SK-MEL-5 (cell line): Measurements from ENCODE around the gene KATNAL2. TPM values are rescaled to one million over a fixed set of nuclear protein-coding genes. Genes with fewer than 3 reads are reported as not detected.
"Not testable (repeated sequence)": the region's sequence is repeated elsewhere in the genome, so short reads cannot be mapped to it uniquely, and the experiment has no call there.

Source experiments
- DNase-seq: peaks from one replicate; pipeline ENCODE4 v3.0.0-alpha.2; 2016; ENCODE audit warnings: low read depth, low spot score
- in situ Hi-C: cut with HindIII; loops from 2 replicates; pipeline ENCODE4 v1.10.0; 2016; ENCODE audit warnings: low sequenced_read_pairs, high pct_unique_total_duplicates, low pct_unique_long_range_greater_than_20kb
- total RNA-seq: library from RNA; depleted of rRNA; stranded (reverse); fragments of >200 nt; shearing (Covaris generic); gene quantifications from 2 replicates; pipeline ENCODE4 v1.2.3, GENCODE V29; 2014

Gene KATNAL2
- total RNA-seq, 1 experiment from 2014 or later = 10.0 TPM

DNA sequence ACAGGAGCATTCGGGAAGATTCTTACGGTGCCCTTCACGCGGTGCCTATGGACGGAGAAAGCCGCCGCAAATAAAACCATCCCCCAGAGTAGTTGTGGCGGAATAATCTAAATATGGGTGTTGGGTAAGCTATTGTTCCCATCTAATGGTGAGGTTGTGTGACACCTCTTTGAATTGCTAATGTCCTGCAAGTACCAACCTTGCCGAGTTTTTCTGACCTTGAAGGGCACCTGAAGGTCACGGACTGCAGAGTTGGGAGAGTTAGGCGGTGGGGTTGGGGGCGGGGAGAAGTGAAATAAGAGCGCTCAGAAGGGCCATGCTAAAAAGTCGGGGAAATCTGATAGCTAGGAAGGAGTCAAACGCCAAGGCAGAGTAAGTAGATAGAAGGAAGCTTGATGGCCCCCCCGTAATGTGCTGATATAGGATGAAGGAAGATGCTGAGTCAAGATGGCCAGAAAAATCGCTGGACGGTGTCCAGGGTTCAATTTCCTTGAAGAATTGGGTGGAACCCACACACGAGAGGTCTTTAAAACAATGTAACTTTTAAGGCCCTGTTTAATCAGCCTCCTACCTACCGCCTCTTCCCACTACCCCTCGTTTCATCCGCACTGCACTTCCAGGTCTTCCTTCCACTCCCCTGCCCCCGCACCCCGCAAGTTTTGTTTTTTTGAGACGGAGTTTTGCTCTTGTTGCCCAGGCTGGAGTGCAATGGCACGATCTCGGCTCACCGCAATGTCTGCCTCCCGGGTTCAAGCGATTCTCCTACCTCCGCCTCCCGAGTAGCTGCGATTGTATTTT lies 600 bp downstream of the KATNAL2 start:
- peak; percentile 48 for DNase-seq
- in situ Hi-C loops = no loop called here

DNA sequence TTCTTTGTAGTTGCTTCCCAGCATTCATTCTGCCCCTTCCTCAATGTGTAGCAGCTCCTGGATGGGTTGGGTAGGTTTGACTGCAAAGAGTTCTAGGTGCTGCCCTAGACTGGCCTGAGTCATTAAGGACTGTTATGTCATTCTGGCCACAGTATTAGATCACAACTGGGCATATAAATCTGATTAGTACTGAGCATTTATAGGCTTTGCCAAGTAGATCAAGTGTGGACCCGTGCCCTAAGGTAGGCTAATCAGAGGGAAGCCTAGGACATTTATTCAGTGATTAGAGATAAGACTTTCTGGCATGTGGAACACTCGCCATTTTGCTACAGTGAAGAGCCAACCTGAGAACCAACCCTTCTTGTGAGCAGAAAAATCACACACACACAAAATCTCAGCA lies 2.7 kb downstream of the KATNAL2 start:
- in situ Hi-C loops = no loop called here
- no peak for DNase-seq

DNA sequence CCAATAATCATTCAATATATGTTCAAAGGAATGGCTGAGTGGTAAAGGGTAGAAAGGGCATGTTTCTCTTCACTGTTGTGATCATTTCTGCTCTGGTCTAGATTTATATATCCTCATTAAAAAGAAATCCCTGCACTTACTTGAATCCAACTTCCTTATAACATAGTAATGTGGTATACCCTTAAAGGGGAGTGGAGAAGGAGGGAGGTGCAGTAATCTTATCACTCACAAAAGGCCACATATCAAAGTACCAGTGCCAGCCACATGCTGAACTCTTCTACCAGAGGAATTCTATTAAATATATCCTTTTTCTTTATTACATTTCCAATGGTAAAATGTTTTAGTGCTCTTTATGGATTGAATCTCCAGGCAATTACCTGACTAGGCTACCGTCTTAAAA lies 3.3 kb downstream of the KATNAL2 start:
- in situ Hi-C loops = no loop called here
- DNase-seq = no peak

DNA sequence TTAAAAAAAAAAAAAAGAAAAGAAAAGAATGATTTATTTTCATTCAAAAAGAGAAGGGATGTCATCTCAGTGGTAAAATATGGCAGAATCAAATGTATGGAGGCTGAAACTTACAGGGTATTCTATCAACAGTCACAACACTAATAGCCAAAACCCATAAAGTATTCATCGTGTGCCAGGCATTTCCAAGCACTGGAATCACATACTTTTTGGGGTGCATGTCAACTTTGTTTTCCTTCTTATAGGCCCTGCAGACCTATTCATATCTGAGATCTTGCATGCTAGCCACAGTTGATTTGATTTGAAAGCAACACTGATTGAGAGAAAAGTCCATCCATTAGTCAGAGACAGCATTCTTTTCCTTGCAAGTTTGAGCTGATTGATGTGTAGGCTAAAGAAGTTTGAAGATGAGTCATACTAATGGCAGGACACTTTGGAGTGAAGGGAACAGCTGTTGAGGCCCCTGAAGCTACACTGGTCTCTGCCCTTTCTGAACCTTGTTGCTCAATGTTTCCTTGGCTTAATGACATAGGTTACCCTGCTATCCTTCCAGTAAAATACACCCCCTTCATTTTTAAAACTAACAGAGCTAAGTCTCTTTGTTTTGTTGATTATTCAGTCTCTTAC lies 22.0 kb downstream of the KATNAL2 start:
- DNase-seq = peak; percentile 41
- in situ Hi-C loops = no loop called here

DNA sequence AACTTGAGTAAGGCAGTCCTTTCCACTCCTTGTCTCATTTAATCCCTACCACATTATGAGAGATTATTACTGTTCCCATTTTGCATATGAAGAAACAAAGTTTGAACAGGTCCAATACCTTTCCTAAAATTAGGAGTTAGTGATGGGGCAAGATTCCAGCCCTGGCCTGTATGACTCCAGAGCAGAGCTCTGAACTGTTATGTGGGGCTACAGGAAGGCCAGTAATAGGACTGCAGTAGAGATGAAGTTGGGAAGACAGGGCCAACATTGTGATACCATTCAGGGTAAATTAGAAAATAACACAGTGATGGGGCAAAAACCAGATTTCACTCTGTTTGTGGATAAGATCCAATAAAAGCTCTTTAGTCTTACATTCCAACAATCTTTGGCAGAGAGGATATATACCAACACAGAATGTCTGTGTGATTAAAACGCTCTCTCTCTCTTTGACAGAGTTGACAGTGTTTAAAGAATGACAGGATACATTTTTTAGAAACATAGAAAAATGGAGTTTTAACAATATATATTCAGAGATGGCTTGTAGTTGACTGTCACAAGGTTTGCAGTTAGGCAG lies 22.7 kb downstream of the KATNAL2 start:
- in situ Hi-C loops = no loop called here
- DNase-seq = no peak

DNA sequence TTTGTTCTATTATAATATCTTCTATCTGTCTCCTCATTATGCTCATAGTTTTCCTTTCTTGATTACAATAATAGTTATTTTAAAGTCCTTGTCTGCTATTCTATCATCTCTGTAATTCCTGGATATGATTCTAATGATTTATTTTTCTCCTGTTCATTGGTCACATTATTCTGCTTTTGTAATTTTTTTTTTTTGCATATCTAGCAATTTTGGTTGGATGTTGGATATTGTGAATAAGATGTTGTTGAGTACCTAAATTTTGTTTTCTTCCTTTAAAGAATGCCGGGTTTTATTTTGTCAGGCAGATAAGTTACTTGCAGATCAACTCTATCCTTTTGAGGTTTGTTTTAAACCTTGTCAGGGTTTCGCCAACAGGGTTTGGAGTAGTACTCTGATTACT lies 25.2 kb downstream of the KATNAL2 start:
- in situ Hi-C loops = no loop called here
- DNase-seq = no peak

DNA sequence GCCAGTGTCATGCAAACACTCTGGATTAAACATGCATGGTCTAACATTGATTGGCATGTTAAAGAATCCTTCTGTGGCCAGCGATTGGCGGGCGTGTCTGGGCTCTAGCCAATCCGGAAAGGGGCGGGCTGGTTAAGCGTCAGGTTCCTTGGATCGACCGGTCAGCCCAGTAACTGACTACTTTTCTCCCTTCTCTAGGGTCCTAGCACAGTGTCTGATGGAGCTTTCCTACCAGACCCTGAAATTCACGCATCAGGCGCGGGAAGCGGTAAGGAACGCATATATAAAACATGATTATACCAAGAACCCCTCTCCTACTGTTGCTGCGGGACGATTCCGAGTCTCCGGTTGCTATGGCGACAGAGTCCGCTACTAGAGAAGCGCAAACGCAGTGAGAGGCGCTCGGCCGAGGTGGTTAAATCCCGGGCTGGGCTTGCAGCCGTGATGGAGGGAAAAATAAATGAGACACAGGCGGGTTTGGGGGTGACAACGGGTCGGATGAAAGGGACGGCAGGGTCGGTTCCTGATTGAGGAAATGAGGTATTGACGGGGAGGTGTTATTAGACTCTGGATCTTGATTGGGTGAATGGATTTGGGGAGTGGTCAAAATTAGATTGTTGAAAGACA lies 29.4 kb downstream of the KATNAL2 start:
- no peak for DNase-seq
- in situ Hi-C loops = no loop called here

DNA sequence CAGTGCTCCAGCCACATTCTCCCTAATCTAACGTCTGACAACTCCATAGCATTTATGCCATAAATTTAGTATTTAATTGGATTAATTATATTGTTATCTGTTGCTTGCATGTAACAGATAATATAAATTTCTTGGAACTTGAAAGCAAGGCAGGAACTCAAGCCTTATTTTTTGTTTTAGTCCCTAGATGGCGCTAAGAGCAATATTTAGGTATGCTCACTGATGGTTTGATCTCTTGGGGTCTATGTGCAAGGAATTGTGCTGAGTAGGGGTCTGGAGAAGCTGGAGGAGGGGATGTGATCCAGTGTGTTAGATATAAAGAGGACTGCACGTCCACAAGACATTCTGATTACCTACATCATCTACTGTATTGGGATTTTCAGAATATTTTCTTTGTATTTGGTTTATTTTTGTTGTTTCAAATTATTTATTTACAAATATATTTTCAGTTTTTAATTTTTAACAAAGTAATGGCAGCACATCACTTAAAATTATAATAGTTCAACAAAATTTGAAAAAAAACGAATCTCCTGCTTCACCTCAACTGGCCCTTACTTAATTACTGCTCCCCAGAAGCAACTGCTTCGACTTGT lies 32.8 kb downstream of the KATNAL2 start:
- in situ Hi-C loops = no loop called here
- peak; percentile 49 for DNase-seq

DNA sequence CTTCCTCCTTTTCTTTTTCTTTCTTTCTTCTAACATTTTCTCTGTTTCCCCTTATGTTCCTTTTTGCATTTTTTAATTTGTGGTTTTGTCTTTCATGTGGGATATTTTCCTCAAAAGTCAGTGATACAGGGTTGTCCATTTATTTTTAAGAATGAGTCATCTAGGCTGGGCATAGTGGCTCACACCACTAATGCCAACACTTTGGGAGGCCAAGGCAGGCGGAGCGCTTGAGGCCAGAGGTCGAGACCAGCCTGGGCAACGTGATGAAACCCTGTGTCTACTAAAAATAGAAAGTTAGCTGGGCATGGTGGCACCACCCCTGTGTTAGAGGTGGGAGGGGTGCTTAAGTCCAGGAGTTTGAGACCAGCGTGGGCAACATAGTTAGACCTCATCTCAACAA lies 35.8 kb downstream of the KATNAL2 start:
- DNase-seq = no peak
- in situ Hi-C loops = no loop called here

DNA sequence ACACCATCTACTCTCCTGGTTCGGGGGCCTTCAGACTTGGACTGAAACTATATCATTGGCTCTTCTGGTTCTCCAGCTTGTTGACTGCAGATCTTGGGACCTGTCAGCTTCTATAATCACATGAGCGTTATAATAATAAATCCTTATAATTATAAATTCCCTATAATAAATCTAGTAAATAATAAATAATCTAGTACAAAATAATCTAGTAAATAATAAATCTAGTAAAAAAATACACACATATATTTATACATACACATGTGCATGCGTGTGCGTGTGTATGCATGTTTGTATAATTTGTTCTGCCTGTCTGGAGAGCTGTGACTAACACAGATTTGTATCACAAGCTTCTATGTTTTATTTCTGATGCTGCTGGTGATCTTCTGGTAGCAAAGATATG lies 40.8 kb downstream of the KATNAL2 start:
- no peak for DNase-seq
- in situ Hi-C loops = no loop called here

DNA sequence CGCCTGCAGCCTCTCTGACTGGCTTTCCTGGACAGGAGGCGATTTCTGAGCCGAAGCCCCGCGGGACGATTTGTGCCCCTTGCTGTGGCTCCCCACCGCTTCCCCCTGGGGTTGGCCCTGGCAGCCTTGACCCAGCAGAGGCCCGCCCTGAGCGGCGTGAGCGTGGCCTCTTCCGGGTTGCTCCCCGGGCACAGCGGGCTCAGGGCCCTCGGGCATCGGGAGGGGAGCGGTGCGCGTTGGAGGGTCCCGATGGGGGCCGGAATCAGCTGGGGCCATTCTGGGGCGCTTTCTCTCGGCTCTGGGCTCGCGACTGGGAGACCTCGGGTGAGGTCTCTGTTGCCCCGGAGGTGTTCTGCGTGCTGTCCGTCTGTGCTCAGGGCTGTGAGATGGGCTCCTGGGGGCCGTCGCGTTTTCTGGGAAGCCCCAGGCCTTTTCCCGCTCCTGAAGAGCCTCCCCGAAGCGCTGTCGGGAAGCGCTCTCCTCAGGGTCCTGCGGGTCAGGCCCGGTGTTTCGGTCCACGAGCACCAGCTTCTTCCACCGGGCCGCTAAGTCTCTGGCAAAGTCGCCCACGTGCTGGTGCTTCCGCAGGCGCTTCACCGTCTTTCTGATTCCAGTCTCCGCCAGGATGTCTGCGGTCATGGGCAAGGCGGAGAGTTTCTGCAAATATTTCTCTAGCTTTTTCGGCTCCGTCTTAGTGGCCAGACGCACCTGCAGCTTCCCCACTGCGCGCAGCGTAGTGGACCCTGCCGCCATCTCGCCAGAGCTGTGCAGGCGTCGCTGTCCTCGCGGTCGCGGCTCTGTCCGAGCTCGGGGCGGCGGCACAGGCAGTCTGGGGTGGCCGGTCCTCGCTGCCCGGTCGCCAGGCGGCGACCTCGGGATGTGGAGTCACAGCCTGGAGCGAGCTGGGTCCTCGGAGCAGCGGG lies 46.5 kb downstream of the KATNAL2 start:
- in situ Hi-C loops = not testable (repeated sequence)

DNA sequence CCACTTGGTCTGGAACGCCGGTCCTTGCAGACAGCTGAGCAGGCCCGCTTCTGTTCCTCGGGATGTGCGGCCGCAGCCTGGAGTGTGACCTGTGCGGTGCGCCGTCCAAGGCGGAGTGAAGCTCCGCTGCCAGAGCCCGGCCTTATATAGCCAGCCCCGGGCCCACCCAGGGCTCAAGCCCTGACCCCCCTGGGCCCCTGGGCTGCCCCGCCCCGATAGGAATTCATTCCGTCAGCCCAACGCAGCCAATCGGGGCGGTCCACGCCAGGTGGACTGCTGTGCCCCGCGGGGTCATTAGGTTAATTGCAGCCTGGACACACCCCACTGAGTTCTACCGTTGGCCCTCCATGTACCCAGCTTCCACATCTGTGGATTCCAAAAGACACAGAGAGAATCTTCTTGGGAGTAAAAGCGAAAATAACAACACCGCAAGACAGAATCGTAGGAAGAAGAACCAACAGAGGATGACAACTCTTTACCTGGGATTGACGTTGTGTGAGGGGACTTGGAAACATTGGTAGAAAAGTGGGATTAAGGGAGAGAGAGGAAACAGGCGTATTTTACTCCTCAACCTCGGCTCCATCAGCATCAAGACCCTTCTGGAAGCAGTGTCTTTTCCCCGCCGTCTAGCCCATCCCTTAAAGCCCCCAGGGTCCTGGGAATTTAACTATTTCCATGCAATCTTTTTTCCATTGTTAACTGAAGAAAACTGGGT lies 47.3 kb downstream of the KATNAL2 start:
- in situ Hi-C loops = not testable (repeated sequence)
- DNase-seq = peak; percentile 21

More for the DNA sequence above, 46.5 kb downstream of the KATNAL2 start:
- not testable (repeated sequence) for DNase-seq

DNA sequence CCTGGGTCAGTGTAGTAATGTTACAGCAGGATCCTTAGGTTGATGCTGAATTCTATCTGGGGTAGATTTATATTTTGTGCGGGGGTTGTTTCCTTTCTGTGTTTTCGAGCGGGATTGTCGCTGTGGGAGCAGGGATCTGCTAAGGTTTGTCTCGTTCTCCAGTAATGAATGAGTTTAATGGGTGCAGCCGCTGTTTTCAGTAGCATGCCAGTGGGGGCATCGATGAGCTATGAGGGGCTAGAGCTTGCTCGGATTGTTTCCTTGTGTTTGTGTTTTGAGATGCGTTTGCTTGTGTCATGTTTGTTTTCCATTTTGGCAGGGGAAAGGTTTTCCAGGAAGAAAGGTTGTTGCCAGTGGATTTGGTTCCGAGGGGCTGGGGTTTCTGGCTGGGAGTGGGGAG lies 48.9 kb downstream of the KATNAL2 start:
- in situ Hi-C loops, DNase-seq: not testable (repeated sequence)

DNA sequence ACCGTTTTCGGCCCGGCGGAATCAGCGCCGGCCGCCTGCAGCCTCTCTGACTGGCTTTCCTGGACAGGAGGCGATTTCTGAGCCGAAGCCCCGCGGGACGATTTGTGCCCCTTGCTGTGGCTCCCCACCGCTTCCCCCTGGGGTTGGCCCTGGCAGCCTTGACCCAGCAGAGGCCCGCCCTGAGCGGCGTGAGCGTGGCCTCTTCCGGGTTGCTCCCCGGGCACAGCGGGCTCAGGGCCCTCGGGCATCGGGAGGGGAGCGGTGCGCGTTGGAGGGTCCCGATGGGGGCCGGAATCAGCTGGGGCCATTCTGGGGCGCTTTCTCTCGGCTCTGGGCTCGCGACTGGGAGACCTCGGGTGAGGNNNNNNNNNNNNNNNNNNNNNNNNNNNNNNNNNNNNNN lies 52.1 kb downstream of the KATNAL2 start:
- in situ Hi-C loops = not testable (repeated sequence)

DNA sequence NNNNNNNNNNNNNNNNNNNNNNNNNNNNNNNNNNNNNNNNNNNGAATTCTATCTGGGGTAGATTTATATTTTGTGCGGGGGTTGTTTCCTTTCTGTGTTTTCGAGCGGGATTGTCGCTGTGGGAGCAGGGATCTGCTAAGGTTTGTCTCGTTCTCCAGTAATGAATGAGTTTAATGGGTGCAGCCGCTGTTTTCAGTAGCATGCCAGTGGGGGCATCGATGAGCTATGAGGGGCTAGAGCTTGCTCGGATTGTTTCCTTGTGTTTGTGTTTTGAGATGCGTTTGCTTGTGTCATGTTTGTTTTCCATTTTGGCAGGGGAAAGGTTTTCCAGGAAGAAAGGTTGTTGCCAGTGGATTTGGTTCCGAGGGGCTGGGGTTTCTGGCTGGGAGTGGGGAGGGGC lies 102.5 kb downstream of the KATNAL2 start:
- in situ Hi-C loops = not testable (repeated sequence)

More for the DNA sequence above, 52.1 kb downstream of the KATNAL2 start:
- not testable (repeated sequence) for DNase-seq

DNA sequence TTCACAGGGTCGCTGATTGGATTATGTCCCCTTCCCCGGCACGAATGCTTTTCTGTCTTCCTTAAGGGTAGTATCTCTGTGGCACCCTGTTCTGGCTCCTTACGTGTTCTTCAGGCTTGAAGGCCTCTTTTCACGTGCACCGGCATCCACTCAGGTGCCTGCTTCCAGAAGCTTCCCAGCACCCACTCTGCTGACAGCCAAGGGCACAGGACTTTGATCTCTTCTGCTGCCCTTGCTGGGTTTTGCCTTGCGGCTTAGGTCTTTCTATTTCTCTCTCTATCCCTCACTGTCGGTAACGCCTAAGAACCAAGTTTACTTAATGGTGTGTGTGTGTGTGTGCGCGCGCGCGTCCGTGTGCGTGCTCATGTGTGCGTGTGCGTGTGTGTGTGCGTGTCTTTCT lies 103.4 kb downstream of the KATNAL2 start:
- DNase-seq, in situ Hi-C loops: not testable (repeated sequence)

More for the DNA sequence above, 102.5 kb downstream of the KATNAL2 start:
- DNase-seq = not testable (repeated sequence)
